HG03135 (cell line): ENCODE data around the gene USP9X.
"Not testable (repeated sequence)": the region's sequence is repeated elsewhere in the genome, so short reads cannot be mapped to it uniquely, and the experiment has no call there.

Experiments used
- ATAC-seq: cut with Tn5 transposase; IDR thresholded peaks from one replicate; pipeline ENCODE4 v1.9.1; 2021; ENCODE audit warnings: mild to moderate bottlenecking, moderate library complexity; ENCODE audit not compliant: unreplicated experiment

The USP9X gene

GRCh38 chrX:41276661-41277506 is 191.6 kb downstream of the USP9X start:
- no peak for ATAC-seq

DNA sequence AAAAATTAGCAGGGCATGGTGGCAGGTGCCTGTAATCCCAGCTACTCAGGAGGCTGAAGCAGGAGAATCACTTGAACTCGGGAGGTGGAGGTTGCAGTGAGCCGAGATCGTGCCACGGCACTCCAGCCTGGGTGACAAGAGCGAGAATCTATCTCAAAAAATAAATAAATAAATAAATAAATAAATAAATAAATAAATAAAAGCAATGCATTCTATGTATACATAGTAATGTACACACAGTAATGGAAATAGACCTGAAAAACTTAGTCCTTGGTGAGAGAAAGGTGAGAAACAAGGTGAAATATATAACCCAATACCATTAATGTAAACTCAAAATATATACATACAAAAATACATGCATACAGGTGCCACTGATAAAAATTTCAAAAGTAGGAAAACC is 197.1 kb downstream of the USP9X start:
- ATAC-seq, result not testable (repeated sequence)

GRCh38 chrX:41285928-41286327 is 200.7 kb downstream of the USP9X start:
- ATAC-seq, result not testable (repeated sequence)
